Measurements from ENCODE around the gene FARP1. TPM values are rescaled to one million over a fixed set of nuclear protein-coding genes. Genes with fewer than 3 reads are reported as not detected.

Gene FARP1
- total RNA-seq, 4 donors from 2014 or later = 21.2 to 56.5 (median 35.1) TPM

DNA sequence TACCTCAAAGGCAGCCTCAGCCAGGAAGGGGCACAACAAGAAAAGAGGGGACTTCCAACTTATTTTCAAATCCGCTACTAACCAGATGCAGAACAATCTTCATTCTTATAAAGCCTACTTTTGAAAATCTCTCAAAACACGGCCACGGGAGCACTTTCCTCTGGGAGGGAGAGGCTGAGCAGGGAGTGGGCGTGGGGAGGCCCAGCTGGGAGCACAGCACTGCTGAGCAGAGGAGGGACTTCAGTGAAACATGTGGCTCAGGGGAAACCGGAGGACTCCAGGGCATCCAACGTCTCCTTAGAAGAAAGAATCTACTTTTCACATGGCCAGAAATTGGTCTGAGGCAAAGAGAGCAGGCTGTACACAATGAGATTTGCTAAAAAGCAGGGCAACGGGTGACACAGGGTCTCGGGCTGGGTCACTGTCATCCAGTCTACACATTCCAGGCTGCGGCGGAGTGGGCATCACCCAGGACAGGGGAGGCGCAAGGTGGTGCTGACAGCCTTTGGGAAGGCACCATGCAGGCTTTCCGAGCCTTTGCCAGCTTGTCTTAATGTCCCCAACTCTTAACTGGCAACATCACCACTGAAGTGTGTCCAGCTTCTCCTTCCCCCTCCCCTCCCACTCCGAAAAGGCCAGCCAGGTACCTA, 317.0 kb downstream of the FARP1 start:
- peaks cover 19 to 82% (median 67%) of the 10 kb centered on the region in 4 donors for H3K36me3 ChIP-seq
- no peak overlapping the region for H3K4me3 ChIP-seq
- no peaks in the 10 kb centered on the region for H3K9me3 ChIP-seq
- peak overlapping the region in 2 of 4 donors; percentile 1 to 16 for H3K27ac ChIP-seq (replicated peaks in 1 of 4)
- DNase-seq (ENCODE audit: extremely low spot score) = no peak
- H3K27me3 ChIP-seq = no peaks in the 10 kb centered on the region
- TF ChIP-seq POLR2AphosphoS5 (IDR thresholded peaks at IDR 0.05) (no peak), EP300 (IDR thresholded peaks at IDR 0.05) (no peak), POLR2A (IDR thresholded peaks at IDR 0.05; ENCODE audit: low read depth) (no peak)
- TF ChIP-seq, protein P1, sequence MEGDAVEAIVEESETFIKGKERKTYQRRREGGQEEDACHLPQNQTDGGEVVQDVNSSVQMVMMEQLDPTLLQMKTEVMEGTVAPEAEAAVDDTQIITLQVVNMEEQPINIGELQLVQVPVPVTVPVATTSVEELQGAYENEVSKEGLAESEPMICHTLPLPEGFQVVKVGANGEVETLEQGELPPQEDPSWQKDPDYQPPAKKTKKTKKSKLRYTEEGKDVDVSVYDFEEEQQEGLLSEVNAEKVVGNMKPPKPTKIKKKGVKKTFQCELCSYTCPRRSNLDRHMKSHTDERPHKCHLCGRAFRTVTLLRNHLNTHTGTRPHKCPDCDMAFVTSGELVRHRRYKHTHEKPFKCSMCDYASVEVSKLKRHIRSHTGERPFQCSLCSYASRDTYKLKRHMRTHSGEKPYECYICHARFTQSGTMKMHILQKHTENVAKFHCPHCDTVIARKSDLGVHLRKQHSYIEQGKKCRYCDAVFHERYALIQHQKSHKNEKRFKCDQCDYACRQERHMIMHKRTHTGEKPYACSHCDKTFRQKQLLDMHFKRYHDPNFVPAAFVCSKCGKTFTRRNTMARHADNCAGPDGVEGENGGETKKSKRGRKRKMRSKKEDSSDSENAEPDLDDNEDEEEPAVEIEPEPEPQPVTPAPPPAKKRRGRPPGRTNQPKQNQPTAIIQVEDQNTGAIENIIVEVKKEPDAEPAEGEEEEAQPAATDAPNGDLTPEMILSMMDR (IDR thresholded peaks at IDR 0.05) = no peak
- intact Hi-C loops (cut with DNase I) = no loop called here
- 90% methylated on average over 13 of the region's 13 CpGs for whole genome bisulfite sequencing
- H3K4me1 ChIP-seq = peaks cover 19 to 45% (median 35%) of the 10 kb centered on the region in 4 donors

DNA sequence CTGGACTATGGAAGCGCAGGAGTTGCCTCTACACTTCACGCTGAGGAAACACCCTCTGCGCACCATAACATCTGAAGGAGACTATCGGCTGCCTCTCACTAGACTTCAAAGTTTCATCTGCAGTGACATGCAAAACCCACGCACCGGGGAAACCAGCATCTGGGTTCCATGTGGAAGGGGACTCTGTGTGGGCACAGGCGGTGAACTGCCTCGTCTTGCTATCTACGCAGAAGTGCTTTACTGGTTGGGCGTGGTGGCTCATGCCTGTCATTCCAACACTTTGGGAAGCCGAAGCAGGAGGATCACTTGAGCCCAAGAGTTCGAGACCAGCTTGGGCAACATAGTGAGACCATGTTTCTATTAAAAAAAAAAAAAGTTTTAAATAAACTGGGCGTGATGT, 317.6 kb downstream of the FARP1 start:
- Histone ChIP-seq H3K27ac (replicated peaks in 1 of 4) (no peak overlapping the region), H3K36me3 (peaks cover 19 to 89% (median 70%) of the 10 kb centered on the region in 4 donors), H3K27me3 (no peaks in the 10 kb centered on the region), H3K4me1 (peaks cover 18 to 42% (median 34%) of the 10 kb centered on the region in 4 donors), H3K9me3 (no peaks in the 10 kb centered on the region), H3K4me3 (no peak overlapping the region)
- intact Hi-C loops (cut with DNase I) = no loop called here
- TF ChIP-seq POLR2A (IDR thresholded peaks at IDR 0.05; ENCODE audit: low read depth) = no peak
- no peak for TF ChIP-seq POLR2AphosphoS5 (IDR thresholded peaks at IDR 0.05)
- TF ChIP-seq, protein P1 (IDR thresholded peaks at IDR 0.05) = no peak
- no peak for TF ChIP-seq EP300 (IDR thresholded peaks at IDR 0.05)
- no peak for DNase-seq (ENCODE audit: extremely low spot score)
- WGBS = 85% methylated on average over 13 of the region's 13 CpGs

DNA sequence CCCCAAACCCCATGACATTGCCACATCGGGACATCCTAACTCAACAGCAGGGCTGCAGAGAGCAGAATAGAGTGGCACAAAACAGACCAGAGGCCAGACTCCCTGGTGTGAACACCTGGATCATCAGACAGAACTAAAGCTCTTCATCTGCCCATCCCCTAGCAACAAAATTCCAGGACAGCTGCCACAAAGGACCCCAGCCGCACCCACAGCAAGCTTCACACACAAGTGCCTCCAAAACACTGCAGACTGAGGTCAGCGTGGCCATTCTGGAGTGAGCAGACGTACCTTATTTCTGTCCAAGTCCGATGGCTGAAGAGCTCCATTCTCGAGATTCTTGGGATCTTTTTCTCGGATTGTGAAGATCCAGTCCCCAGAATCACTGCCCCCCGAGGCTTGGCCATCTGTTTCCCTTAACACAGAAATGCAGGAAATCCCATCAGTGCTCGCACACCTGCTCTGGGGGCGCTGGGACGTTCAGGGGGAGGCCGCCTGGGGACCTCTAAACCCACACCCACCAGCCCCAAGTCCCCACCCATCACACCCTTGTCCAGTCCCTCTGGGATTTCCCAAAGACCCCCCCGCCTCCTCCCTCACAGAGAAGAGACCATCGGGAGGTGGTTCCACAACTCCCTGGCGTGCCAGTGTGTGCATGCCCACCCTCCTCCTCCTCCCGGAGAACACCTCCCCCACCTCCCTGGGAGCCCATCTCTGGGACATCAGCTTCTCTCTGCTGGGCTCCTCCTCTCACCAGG, 318.8 kb downstream of the FARP1 start:
- Histone ChIP-seq H3K27me3 (no peaks in the 10 kb centered on the region), H3K27ac (replicated peaks in 1 of 4) (no peak overlapping the region), H3K36me3 (peaks cover 14 to 85% (median 66%) of the 10 kb centered on the region in 4 donors), H3K9me3 (no peaks in the 10 kb centered on the region), H3K4me1 (peaks cover 22 to 42% (median 32%) of the 10 kb centered on the region in 4 donors), H3K4me3 (no peak overlapping the region)
- 85% methylated on average over 15 of the region's 16 CpGs for WGBS
- intact Hi-C loops (cut with DNase I) = no loop called here
- DNase-seq (ENCODE audit: extremely low spot score) = no peak
- no peak for TF ChIP-seq POLR2AphosphoS5 (IDR thresholded peaks at IDR 0.05)
- TF ChIP-seq, protein P1 (IDR thresholded peaks at IDR 0.05) = no peak
- TF ChIP-seq POLR2A (IDR thresholded peaks at IDR 0.05; ENCODE audit: low read depth) = no peak
- TF ChIP-seq EP300 (IDR thresholded peaks at IDR 0.05) = no peak

DNA sequence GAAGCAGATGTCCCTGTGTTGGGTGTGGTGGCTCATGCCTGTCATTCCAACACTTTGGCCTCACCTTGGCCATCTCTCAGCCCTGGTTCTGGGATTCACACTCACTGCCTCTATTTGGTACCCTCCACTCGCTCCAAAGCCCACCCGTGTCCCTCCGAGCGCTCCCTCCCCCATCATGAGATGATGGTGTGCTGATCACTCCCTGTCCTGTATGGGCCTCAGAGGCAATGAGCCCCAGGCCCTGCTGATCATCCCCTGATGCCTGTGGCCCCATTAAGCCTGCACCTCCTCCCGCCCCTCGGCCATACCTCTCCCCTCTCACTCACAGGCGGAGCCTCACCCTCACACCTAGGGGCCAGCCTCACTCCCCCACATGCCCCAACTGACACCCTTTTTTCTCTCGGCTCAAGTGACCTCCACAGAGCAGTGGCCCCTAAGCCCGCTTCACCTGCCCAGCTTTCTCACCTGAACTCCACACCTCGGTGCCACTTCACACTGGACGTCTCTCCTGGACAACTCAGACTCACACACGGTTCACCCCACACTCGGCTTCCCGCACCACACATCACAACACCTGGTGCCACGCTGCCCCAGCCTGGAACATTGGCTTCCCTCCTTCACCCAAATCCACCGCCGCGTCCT, 319.5 kb downstream of the FARP1 start:
- Histone ChIP-seq H3K4me1 (peaks cover 28 to 48% (median 36%) of the 10 kb centered on the region in 4 donors), H3K36me3 (peaks cover 11 to 78% (median 60%) of the 10 kb centered on the region in 4 donors), H3K9me3 (no peaks in the 10 kb centered on the region), H3K27ac (replicated peaks in 1 of 4) (no peak overlapping the region), H3K27me3 (no peaks in the 10 kb centered on the region), H3K4me3 (no peak overlapping the region)
- intact Hi-C loops (cut with DNase I) = no loop called here
- no peak for DNase-seq (ENCODE audit: extremely low spot score)
- 91% methylated on average over 18 of the region's 18 CpGs for WGBS
- TF ChIP-seq EP300 (IDR thresholded peaks at IDR 0.05) = no peak
- no peak for TF ChIP-seq POLR2A (IDR thresholded peaks at IDR 0.05; ENCODE audit: low read depth)
- TF ChIP-seq POLR2AphosphoS5 (IDR thresholded peaks at IDR 0.05) = no peak
- TF ChIP-seq, protein P1 (IDR thresholded peaks at IDR 0.05) = no peak

All from esophagus muscularis mucosa (tissue), 4 donors.